ENCODE measurements around the gene TMEM150A. TPM values are rescaled to one million over a fixed set of nuclear protein-coding genes. Genes with fewer than 3 reads are reported as not detected.

Gene TMEM150A
- total and polyA plus RNA-seq, 2 of the 13 experiments (the other 11 are each of a cell fraction or from before 2014, with no cell fraction given) = 30.1 to 70.4 TPM

DNA sequence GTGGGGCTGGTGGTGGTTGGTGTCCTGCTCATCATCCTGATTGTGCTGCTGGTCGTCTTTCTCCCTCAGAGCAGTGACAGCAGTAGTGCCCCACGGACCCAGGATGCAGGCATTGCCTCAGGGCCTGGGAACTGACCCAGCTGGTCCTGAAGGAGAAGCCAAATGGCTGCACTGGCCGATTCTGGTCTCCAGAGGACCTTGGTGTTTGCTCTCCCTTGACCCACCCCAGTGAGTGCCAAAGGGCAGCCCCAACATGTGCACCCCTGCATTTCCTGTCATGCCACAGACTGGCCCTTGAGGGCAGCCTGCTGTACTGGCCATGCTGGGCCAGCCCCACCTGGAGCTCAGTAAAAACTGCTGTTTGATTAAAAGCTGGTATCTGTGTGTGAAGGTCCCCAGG lies 9.5 kb downstream of the TMEM150A start (continued):
- TF ChIP-seq, protein P1, sequence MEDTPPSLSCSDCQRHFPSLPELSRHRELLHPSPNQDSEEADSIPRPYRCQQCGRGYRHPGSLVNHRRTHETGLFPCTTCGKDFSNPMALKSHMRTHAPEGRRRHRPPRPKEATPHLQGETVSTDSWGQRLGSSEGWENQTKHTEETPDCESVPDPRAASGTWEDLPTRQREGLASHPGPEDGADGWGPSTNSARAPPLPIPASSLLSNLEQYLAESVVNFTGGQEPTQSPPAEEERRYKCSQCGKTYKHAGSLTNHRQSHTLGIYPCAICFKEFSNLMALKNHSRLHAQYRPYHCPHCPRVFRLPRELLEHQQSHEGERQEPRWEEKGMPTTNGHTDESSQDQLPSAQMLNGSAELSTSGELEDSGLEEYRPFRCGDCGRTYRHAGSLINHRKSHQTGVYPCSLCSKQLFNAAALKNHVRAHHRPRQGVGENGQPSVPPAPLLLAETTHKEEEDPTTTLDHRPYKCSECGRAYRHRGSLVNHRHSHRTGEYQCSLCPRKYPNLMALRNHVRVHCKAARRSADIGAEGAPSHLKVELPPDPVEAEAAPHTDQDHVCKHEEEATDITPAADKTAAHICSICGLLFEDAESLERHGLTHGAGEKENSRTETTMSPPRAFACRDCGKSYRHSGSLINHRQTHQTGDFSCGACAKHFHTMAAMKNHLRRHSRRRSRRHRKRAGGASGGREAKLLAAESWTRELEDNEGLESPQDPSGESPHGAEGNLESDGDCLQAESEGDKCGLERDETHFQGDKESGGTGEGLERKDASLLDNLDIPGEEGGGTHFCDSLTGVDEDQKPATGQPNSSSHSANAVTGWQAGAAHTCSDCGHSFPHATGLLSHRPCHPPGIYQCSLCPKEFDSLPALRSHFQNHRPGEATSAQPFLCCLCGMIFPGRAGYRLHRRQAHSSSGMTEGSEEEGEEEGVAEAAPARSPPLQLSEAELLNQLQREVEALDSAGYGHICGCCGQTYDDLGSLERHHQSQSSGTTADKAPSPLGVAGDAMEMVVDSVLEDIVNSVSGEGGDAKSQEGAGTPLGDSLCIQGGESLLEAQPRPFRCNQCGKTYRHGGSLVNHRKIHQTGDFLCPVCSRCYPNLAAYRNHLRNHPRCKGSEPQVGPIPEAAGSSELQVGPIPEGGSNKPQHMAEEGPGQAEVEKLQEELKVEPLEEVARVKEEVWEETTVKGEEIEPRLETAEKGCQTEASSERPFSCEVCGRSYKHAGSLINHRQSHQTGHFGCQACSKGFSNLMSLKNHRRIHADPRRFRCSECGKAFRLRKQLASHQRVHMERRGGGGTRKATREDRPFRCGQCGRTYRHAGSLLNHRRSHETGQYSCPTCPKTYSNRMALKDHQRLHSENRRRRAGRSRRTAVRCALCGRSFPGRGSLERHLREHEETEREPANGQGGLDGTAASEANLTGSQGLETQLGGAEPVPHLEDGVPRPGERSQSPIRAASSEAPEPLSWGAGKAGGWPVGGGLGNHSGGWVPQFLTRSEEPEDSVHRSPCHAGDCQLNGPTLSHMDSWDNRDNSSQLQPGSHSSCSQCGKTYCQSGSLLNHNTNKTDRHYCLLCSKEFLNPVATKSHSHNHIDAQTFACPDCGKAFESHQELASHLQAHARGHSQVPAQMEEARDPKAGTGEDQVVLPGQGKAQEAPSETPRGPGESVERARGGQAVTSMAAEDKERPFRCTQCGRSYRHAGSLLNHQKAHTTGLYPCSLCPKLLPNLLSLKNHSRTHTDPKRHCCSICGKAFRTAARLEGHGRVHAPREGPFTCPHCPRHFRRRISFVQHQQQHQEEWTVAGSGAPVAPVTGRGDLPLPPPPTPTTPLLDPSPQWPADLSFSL (CRISPR knock-in tag; IDR thresholded peaks at IDR 0.05) = no peak
- TF ChIP-seq, protein P2, sequence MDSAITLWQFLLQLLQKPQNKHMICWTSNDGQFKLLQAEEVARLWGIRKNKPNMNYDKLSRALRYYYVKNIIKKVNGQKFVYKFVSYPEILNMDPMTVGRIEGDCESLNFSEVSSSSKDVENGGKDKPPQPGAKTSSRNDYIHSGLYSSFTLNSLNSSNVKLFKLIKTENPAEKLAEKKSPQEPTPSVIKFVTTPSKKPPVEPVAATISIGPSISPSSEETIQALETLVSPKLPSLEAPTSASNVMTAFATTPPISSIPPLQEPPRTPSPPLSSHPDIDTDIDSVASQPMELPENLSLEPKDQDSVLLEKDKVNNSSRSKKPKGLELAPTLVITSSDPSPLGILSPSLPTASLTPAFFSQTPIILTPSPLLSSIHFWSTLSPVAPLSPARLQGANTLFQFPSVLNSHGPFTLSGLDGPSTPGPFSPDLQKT (CRISPR knock-in tag; IDR thresholded peaks at IDR 0.05; ENCODE audit: borderline replicate concordance) = no peak
- TF ChIP-seq ZBTB8A (CRISPR knock-in tag; IDR thresholded peaks at IDR 0.05; ENCODE audit: borderline replicate concordance, low read depth) (no peak), ZSCAN30 (CRISPR knock-in tag; IDR thresholded peaks at IDR 0.05) (no peak), ZNF816 (CRISPR knock-in tag; IDR thresholded peaks at IDR 0.05; ENCODE audit: borderline replicate concordance) (no peak), CREM (IDR thresholded peaks at IDR 0.05) (no peak), CREM (CRISPR knock-in tag; IDR thresholded peaks at IDR 0.05) (no peak), ZNF672 (CRISPR knock-in tag; IDR thresholded peaks at IDR 0.05) (no peak), ZNF564 (CRISPR knock-in tag; IDR thresholded peaks at IDR 0.05) (0 out of 2 replicates have a peak, but pooled peaks have one; percentile 48), NFRKB (IDR thresholded peaks at IDR 0.05) (no peak), HDAC6 (IDR thresholded peaks at IDR 0.05; ENCODE audit: low read depth, low read length) (no peak), SPEN (CRISPR knock-in tag; IDR thresholded peaks at IDR 0.05; ENCODE audit: low read depth) (no peak), PHB2 (IDR thresholded peaks at IDR 0.05; ENCODE audit: partially characterized antibody) (no peak), U2AF2 (IDR thresholded peaks at IDR 0.05; ENCODE audit: low read depth, low read length) (no peak), FOXA3 (CRISPR knock-in tag; IDR thresholded peaks at IDR 0.05) (no peak), SCMH1 (CRISPR knock-in tag; IDR thresholded peaks at IDR 0.05; ENCODE audit: borderline replicate concordance) (no peak), ASH2L (IDR thresholded peaks at IDR 0.05; ENCODE audit: insufficient read length, low read depth, low read length) (no peak), GLI4 (CRISPR knock-in tag; IDR thresholded peaks at IDR 0.05; ENCODE audit: borderline replicate concordance) (no peak), ZNF546 (CRISPR knock-in tag; conservative IDR thresholded peaks at IDR 0.05) (no peak), ZNF629 (CRISPR knock-in tag; conservative IDR thresholded peaks at IDR 0.05) (0 out of 2 replicates have a peak, but pooled peaks have one; percentile 17)
- TF ChIP-seq, protein P3, sequence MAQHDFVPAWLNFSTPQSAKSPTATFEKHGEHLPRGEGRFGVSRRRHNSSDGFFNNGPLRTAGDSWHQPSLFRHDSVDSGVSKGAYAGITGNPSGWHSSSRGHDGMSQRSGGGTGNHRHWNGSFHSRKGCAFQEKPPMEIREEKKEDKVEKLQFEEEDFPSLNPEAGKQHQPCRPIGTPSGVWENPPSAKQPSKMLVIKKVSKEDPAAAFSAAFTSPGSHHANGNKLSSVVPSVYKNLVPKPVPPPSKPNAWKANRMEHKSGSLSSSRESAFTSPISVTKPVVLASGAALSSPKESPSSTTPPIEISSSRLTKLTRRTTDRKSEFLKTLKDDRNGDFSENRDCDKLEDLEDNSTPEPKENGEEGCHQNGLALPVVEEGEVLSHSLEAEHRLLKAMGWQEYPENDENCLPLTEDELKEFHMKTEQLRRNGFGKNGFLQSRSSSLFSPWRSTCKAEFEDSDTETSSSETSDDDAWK (CRISPR knock-in tag; IDR thresholded peaks at IDR 0.05) = no peak
- TF ChIP-seq, protein P4, sequence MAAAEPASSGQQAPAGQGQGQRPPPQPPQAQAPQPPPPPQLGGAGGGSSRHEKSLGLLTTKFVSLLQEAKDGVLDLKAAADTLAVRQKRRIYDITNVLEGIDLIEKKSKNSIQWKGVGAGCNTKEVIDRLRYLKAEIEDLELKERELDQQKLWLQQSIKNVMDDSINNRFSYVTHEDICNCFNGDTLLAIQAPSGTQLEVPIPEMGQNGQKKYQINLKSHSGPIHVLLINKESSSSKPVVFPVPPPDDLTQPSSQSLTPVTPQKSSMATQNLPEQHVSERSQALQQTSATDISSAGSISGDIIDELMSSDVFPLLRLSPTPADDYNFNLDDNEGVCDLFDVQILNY (CRISPR knock-in tag; conservative IDR thresholded peaks at IDR 0.05) = no peak
- TF ChIP-seq, protein P5, sequence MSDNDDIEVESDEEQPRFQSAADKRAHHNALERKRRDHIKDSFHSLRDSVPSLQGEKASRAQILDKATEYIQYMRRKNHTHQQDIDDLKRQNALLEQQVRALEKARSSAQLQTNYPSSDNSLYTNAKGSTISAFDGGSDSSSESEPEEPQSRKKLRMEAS (IDR thresholded peaks at IDR 0.05) = peak; percentile 67
